Rectal smooth muscle tissue (tissue), 1 donor: ENCODE results near the gene HDAC7.

Experiments
- H3K27ac ChIP-seq: one replicate; pipeline ENCODE4 v1.7.0; 2013; ENCODE audit warnings: low read depth, low read length, inconsistent platforms
- H3K27me3 ChIP-seq: one replicate; pipeline ENCODE4 v1.7.0; 2013; ENCODE audit warnings: low read length; ENCODE audit not compliant: control insufficient read depth, insufficient read depth
- H3K36me3 ChIP-seq: one replicate; pipeline ENCODE4 v1.7.0; 2013; ENCODE audit warnings: low read length; ENCODE audit not compliant: control insufficient read depth, insufficient read depth
- H3K4me1 ChIP-seq: one replicate; pipeline ENCODE4 v1.7.0; 2013; ENCODE audit warnings: low read length; ENCODE audit not compliant: control insufficient read depth, insufficient read depth
- H3K4me3 ChIP-seq: one replicate; pipeline ENCODE4 v1.7.0; 2013; ENCODE audit warnings: low read length
- H3K9ac ChIP-seq: one replicate; pipeline ENCODE4 v1.7.0; 2013; ENCODE audit warnings: low read length

The HDAC7 gene

DNA sequence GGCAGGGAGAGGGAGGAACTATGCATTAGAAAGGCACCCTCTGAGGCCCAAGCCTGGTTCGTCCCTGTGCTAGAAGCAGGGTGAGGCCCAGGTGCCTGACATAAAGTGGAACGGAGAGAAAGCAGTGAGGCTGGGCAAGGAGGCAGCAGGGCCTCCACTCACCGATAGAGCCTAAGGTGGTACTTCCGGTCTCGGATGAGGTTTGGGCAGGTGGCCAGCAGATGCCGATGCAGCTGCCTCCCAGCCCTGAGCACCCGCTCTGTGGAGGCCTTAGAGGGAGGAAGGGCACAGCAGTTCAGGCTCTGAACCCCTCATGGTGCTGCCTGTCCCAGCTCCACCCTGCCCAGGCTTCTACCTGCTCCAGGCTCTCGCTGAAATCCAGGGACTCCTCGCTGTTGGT, 68.1 kb downstream of the HDAC7 start:
- Histone ChIP-seq H3K27ac (no peak overlapping the region), H3K36me3 (no peaks in the 10 kb centered on the region), H3K4me3 (no peak overlapping the region), H3K9ac (no peak overlapping the region), H3K27me3 (no peaks in the 10 kb centered on the region), H3K4me1 (no peaks in the 10 kb centered on the region)

DNA sequence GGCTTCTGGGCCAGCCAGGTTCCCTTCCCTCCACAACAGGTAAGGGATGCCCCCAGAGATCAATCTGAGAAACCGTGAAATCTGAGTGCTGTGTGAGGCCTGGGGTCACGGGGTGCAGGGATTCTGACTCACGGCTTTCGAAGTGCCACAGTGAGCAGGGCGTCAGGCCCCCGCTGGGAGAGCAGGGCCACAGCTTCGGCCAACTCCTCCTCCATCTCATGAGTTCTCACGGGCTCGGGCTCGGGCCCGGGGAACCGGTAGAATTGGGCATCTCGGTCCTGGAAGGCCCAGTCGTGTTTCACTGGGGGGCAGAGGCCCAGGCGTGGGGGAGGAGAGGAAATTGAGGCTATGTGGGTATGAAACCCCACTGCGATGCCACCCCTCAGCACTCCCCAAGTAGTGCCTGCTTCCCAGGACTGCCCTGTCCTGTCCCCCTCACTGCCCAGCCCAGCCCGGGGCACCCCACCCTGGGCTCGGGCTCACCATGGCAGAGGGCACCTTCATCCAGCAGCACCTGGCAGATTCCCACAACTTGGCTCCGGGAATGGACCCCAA, 68.7 kb downstream of the HDAC7 start:
- Histone ChIP-seq H3K36me3 (no peaks in the 10 kb centered on the region), H3K4me3 (no peak overlapping the region), H3K27ac (no peak overlapping the region), H3K9ac (no peak overlapping the region), H3K4me1 (no peaks in the 10 kb centered on the region), H3K27me3 (no peaks in the 10 kb centered on the region)

DNA sequence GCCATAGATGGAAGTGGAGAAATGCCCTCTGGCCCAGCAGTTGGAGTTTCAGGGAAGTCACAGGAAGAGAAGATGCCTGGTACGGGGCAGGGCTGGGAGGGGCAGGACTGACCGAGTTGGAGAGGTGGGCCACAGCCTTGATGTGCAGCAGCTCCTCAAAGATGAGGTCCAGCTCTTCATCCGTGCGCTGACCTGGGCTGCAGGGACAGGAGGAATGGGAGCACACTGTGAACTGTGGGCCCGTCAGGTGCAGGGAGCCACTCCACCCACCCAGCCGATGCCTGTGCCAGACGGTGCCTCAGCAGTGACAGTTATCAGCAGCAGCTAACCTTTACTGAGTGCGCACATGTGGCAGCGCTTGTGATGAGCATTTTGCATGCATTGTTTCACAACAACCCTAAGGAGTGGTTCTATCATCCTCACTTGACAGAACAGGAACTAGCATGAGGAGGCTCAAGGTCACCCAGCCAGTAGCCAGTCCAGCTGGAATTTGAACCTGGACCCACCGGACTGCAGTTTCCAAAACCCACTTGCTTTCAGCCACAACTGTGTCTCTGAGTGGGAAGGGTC, 69.4 kb downstream of the HDAC7 start:
- Histone ChIP-seq H3K9ac (no peak overlapping the region), H3K4me1 (no peaks in the 10 kb centered on the region), H3K27ac (no peak overlapping the region), H3K27me3 (no peaks in the 10 kb centered on the region), H3K36me3 (no peaks in the 10 kb centered on the region), H3K4me3 (no peak overlapping the region)

DNA sequence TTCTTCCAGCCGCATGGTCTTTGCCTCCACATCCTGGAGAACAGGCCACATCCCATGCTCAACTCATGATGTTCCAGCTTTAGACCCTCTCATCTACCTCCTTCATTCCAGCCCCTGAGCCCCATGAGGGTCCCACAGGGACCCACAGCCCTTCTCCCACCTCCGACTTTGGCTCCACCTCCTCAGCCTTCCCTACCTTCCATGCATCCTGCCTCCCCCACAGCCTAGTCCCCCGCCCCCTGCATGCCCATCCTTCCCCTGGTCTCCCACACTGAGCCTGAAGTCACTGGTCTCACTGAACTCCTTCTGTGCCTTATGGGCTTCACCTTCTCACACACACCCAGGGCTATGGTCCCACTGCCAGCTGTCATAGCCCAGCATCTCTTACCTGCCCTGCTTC, 70.8 kb downstream of the HDAC7 start:
- H3K4me3 ChIP-seq, result no peak overlapping the region
- H3K36me3 ChIP-seq, result no peaks in the 10 kb centered on the region
- no peaks in the 10 kb centered on the region for H3K4me1 ChIP-seq
- H3K9ac ChIP-seq, result no peak overlapping the region
- no peak overlapping the region for H3K27ac ChIP-seq
- H3K27me3 ChIP-seq, result no peaks in the 10 kb centered on the region

DNA sequence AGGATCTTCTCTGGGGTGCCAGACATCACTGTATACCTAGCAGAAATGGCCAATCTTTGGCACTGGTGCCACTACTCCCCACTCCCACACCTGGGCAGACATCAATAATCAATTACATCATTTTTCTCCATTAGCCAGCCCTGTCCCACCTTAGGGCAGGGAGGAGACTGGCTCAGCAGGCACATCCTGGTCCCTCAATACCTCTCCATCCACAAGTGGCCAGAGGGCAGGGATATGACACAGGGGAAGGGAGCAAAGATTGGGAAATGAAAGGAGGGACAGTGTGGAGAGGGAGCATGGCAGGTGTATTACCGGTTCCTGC, 71.2 kb downstream of the HDAC7 start:
- Histone ChIP-seq H3K4me3 (no peak overlapping the region), H3K27ac (no peak overlapping the region), H3K36me3 (no peaks in the 10 kb centered on the region), H3K4me1 (no peaks in the 10 kb centered on the region), H3K9ac (no peak overlapping the region), H3K27me3 (no peaks in the 10 kb centered on the region)

DNA sequence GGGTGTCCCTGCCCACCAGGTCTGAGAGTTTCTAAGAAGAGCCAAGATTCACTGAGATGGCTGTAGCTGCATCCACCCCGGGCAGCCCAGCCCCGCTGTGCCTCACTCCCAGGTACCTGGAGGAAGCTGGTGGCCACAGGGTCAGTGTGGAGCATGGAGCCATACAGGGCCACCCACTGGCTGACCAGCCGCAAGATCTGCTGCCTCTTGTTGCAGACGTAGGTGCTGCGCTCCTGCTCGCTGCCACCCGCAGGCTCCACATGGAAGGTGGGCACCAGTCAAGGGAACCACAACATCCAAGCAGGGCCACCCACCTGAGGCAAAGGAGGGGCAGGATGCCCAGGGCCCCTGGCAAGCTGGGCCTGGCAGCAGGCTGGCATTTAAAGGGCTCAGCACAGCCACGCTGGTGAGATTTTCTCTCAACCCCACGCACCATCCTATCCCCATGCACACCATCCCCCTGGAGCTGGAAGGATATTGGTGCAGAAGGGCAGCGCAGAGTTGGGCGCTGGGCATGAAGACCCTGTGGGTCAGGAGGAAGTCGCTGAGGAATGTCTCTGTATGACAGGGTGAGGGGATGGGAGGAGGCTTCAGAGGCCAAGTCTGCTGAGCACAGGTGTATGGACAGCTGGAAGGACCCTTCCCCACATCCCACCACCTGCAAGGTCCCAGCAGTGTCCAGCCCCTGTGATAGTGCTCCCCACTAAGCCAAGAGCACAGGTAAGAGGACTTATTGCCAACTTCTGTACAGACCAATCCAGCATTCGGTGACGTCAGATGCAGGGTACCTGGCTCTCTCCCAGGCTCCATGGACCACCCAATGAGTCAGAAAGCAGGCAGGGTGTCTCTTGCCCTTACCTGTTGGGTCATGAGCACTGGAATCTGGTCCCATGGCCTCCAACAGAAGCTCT, 71.9 kb downstream of the HDAC7 start:
- Histone ChIP-seq H3K36me3 (no peaks in the 10 kb centered on the region), H3K4me3 (no peak overlapping the region), H3K4me1 (no peaks in the 10 kb centered on the region), H3K9ac (no peak overlapping the region), H3K27me3 (no peaks in the 10 kb centered on the region), H3K27ac (no peak overlapping the region)

DNA sequence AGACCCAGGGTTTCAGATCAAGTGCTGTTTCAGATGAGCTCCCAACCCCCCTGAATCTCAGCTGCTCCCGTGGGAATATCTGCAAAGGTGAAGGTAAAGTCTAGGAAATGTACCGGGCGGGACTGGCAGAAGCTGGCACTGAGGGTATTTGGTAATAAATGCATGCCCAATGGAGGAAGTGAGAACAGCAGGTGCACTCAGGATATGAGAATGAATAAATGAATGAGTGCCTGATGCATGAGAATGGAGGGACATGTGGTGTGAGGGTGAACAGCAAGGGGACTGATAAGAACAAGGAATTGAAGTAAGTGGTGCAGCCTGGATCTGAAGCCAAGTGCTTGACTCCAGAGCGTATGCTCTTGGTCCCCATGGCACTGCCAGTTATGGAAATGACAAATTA, 72.6 kb downstream of the HDAC7 start:
- no peak overlapping the region for H3K4me3 ChIP-seq
- H3K36me3 ChIP-seq, result no peaks in the 10 kb centered on the region
- no peak overlapping the region for H3K9ac ChIP-seq
- H3K27me3 ChIP-seq, result no peaks in the 10 kb centered on the region
- no peak overlapping the region for H3K27ac ChIP-seq
- H3K4me1 ChIP-seq, result no peaks in the 10 kb centered on the region

DNA sequence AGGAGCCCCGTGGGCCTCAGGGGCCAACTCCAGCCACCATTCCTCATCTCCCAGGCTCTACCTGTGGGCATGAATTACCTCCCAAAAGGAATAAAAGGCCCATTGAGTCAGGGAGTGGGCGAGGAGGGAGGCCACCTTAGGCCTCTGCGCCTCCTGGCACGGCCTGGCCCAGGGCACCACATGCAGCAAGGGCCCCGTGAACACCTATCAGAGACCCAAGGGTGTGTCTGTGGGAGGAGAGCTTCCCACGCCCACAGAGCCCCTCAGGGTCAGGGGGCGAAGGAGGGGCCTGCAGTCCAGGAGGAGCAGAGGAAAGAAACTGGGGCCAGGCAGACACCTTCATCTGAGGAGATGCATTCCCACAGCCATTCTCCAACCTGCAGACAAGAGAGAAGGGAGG, 73.2 kb downstream of the HDAC7 start:
- Histone ChIP-seq H3K36me3 (no peaks in the 10 kb centered on the region), H3K27ac (no peak overlapping the region)

DNA sequence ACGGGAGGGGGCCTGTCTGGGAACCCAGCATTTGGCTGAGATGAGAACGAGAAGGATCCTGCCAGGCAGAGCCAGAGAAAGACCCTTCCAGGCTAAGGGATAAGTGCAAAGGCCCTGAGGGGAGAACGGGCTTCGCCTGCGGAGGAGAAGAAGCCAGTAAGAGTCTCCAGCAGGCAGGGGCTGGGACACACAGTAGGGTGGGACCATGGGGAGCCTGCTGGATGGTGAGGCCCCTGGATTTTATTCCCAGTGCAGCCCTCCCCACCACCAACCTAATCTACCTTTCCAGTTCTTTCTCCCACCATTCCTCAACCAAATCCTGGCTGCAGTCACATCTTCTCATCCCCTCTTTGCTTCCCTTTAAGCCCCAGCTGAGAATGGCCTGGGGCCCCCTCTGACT, 73.6 kb downstream of the HDAC7 start:
- H3K36me3 ChIP-seq, result no peaks in the 10 kb centered on the region
- no peaks in the 10 kb centered on the region for H3K4me1 ChIP-seq
- H3K4me3 ChIP-seq, result no peak overlapping the region
- H3K27me3 ChIP-seq, result no peaks in the 10 kb centered on the region
- H3K9ac ChIP-seq, result no peak overlapping the region
- no peak overlapping the region for H3K27ac ChIP-seq

More for the DNA sequence above, 73.2 kb downstream of the HDAC7 start:
- Histone ChIP-seq H3K4me1 (no peaks in the 10 kb centered on the region), H3K27me3 (no peaks in the 10 kb centered on the region), H3K4me3 (no peak overlapping the region), H3K9ac (no peak overlapping the region)

DNA sequence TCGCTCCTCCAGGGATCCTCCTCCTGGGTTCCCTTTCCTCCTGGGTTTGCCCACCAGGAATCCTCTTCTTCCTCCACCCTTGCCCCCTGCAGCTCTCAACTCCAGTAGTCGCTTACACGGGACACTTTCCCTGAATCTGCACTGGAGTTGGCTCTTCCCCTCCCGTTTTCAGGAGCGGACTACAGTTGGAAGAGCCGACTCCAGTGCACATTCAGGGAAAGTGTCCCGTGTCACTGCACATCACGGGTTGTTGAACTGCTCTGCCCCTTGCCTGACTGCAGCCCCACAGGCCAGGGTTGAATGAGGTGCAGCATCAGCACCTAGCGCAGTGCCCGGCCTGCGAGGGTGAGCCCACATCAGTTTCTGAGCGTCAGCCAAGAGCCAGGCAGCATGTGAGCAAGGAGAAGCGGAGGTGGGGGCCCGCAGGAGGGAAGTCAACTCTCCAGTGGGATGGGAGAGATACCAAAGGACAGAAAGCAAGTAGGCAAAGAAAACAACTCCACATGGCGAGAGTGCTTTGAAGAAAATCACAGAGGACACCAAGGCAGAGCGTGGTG, 74.1 kb downstream of the HDAC7 start:
- no peak overlapping the region for H3K27ac ChIP-seq

DNA sequence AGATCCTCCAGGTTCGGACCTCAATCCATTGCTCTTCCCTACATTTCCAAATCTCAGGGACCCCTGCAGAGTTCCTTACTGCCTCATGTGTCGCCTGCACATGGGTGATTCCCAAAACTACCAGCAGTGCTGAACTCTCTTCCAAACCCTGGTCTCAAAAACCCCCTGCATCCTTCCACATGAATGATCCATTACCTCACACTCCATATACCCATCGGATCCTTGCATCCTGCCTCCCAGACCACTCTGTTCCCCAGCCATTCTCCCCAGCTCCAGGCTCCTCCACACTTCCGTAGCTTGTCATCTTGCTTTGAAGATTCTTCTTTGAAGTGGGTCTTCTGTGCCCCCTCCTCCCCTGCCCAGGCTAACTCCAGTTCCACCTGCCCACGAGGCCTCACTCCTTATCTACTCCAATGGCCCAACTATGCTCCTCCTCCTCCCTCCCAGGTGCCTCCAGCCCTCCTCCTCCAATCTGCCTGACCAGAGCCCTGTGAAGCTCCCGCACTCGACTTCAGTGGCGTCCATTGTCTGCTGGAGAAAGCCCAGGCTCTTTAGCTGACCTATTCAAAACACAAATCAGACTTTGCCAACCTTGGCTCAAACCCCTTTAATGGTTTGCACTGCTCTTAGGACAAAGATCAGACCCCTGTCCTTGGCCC, 74.8 kb downstream of the HDAC7 start:
- no peaks in the 10 kb centered on the region for H3K27me3 ChIP-seq
- H3K36me3 ChIP-seq, result no peaks in the 10 kb centered on the region
- H3K4me3 ChIP-seq, result no peak overlapping the region
- H3K27ac ChIP-seq, result no peak overlapping the region
- H3K9ac ChIP-seq, result no peak overlapping the region
- H3K4me1 ChIP-seq, result no peaks in the 10 kb centered on the region

More for the DNA sequence above, 74.1 kb downstream of the HDAC7 start:
- H3K4me3 ChIP-seq, result no peak overlapping the region
- no peaks in the 10 kb centered on the region for H3K4me1 ChIP-seq
- no peaks in the 10 kb centered on the region for H3K36me3 ChIP-seq
- H3K27me3 ChIP-seq, result no peaks in the 10 kb centered on the region
- H3K9ac ChIP-seq, result no peak overlapping the region

DNA sequence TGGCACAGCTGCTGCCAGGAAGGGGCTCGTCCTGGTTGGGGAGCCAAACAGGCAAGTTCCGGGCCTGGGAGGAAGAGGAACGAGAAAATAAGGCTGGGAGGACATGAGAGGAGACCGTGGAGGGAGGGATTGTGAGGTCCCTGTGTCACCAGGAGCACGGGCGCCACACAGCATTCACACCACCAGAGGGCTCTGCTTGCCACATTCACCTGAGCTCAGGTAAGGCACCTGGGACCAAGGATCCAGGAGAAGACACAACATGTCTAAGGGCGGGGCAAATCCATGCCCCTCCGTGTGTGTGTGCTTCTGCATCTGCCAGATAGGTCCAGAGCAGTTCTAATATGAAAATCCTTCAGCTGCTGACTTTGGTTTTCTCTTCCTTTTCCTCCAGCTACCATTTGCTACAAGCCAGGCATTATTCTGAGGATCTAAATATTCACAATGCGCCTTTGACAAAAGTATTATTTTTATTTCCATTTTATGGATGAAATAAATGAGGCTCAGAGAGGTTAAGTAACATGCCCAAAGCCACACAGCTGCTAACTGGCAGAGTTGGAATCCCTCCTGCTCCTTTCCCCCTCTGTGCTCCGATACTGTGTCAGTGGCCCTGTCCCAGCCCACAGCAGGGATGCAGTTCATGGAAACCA, 75.6 kb downstream of the HDAC7 start:
- H3K4me1 ChIP-seq, result no peaks in the 10 kb centered on the region
- H3K36me3 ChIP-seq, result no peaks in the 10 kb centered on the region
- no peak overlapping the region for H3K4me3 ChIP-seq
- no peaks in the 10 kb centered on the region for H3K27me3 ChIP-seq
- no peak overlapping the region for H3K9ac ChIP-seq
- H3K27ac ChIP-seq, result no peak overlapping the region
